D341Med (cell line): ENCODE results near the gene UPF1.
"Not testable (repeated sequence)": the region's sequence is repeated elsewhere in the genome, so short reads cannot be mapped to it uniquely, and the experiment has no call there.

Experiments
- DNase-seq: peaks from one replicate; pipeline ENCODE4 v3.0.0; 2012; ENCODE audit warnings: low spot score

The UPF1 gene

DNA sequence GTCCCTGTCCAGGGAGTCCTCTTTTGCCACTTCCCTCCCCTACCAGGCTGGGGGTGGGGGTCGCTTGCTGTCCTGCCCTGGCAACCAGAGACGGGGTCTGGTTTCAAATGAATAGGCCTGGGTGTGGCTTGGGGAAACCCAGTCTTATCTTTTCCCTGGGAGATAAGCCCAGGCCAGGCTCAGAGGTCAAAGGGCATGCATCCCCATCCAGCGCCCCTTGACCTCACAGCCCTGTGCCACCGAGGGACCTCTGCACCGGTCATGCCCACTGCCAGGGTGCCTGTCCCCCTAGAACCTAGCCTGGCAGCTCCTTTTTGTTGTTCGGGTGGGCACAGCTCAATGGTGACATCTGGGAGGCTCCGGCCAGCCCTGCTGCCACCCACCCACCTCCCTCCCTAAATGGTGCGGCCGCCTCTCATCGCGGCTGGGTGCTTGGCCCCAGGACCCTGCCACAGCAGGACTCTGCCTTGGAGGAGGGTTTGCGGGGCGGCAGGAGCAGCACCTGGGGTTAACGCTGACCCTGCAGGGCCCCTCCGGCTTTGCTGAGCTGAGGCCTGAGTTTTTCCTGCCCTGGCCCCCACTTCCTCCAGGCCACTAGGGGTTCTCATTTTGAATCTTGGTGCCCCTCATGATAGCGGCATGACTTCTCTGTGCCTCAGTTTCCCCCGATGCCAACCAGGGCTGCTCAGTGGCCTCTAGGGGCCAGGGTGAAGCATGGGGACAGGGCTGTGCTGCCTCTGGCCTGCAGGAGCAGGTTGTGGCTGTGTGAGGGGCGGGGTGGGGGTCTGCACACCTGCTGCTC, 67.0 kb downstream of the UPF1 start:
- DNase-seq: no peak

- no peak for DNase-seq
Measured at GRCh38 chr19:18899624-18900560, 68.1 kb downstream of the UPF1 start.

DNA sequence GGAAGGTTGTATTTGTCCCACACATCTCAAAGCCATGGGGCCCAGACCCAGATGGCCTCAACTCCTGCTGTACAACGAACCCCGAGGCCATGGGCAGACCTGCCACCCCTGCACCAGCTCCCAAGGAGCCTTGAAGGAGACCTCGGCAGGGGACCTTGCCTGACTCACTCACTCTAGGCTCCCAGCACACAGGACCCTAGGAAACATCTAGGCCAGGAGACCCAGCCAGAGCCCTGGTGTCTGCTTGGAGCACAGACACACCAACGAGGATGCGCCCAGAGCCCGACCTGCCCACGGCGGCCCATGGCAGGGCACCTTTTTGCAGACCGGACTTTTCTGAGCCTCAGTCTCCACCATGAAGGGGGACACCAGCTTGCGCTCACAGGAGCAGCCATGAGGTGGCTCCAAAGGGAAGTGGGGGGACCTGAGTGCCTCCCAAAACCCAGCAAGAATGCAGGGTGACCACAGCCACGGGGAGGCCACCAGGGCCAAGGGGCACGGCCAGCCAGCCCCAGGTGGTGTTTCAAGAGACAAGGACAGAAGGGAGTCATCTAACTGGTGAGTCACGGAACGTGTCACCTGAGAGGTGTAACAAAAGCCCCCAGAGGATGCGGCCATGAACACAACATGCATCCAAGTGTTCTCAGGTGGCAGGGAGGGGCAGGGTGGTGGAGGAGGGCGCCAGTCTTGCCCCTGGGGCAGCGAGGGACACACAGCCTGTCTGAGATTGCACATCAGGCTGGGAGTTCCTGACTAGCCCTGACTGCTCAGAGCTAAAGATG, 69.1 kb downstream of the UPF1 start:
- DNase-seq: no peak

DNA sequence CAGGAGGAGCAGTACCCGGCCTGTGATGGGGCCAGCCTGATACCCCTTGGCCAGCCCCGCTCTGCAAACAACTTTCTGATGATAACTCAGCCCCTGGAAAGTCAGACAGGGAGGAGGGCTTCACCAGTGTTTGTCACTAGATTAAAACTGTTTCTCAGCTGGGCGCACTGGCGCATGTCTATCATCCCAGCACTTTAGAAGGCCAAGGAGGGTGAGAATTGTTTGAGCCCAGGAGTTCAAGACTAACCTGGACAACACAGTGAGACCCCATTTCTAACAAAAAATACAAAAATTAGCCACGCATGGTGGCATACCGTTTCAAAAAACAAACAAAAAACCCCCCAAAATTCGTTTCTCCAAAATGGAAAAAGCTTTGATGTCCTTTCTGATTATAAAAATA, 69.7 kb downstream of the UPF1 start:
- DNase-seq: no peak

DNA sequence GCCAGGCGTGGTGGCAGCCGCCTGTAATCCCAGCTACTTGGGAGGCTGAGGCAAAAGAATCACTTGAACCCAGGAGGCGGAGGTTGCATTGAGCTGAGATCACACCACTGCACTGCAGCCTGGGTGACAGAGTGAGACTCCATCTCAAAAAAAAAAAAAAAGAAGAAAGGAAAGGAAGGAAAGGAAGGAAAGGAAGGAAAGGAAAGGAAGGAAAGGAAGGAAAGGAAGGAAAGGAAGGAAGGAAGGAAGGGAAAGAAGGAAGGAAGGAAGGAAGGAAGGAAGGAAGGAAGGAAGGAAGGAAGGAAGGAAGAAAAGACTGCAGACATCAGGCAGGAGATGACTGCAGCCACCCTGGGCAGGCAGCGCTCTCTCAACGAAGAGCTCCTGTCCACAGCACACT, 70.8 kb downstream of the UPF1 start:
- DNase-seq: not testable (repeated sequence)

DNA sequence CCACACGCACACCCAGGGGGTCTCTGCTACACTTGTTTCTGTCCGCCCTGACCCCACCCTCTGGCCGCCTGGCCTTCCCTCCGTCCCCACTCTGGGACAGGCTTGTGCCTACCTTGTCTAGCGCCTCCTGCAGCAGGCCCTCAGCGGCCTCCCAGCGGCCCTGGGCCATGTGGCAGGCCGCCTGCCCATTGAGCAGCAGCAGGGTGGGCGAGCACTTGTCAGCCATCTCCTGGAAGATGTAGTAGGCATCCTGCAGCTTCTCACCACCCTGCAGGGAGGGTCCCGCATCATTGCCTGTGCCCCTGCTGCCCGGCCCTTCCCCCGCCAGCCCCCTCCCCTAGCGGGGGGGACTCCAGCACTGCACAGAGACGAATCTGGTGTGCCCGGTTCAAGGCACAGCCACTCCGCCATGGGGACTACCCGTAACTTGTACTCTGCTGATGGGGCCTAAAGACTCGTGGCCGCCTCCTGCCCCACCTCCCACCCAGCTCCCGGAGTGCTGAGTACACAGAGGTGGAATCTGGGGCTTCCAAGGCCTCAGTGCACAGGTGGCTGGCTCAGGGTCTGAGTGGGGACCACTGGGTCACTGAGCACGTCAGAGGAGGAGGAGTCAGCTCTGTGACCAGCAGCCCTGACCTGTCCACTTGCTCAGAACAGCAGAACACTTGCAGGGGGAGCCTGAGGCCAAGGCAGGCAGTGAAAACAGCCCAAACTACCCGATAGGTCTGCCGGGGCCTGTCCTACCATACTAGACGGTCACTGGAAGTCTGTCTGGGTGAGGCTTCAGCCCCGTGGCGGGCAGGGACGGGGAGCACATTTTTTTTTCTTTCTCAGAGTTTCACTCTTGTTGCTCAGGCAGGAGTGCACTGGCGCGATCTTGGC, 71.6 kb downstream of the UPF1 start:
- DNase-seq: no peak

DNA sequence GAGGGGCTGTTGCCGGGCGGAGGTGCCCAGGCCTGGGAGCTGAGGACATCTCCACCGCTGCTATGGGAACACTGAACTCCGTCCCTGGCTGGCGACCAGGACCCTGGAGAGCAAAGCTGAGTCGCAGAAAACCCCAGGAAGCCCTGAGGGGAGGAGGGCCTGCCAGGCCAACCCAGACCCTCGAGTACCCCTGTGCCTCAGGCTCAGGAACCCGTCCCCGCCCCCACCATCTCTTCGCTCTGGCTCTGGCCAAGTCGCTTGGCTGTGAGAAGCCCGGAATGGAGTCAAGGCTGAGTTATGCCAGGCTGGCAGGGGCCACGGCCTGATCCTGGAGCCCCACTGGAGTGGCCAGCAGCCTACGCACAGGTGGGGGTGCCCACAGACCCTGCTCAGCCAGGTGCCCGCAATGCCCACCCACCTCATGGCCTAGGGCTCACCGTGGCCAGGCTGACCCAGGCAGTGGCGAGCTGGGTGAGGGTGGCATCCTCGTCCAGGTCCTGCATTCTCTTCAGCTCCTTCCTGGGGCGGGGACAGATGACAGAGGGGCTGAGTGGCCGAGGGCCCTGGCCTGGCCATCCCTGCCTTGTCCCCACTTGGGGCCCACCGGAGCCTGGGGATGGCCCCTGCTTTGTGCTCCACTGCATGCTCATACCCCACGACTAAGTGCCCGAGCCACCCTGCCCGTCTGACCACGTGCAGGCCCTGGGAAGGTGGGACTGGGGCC, 72.7 kb downstream of the UPF1 start:
- DNase-seq: no peak

GRCh38 chr19:18905058-18905456, 73.3 kb downstream of the UPF1 start:
- no peak for DNase-seq

- no peak for DNase-seq
Measured at GRCh38 chr19:18905513-18906236, 73.9 kb downstream of the UPF1 start.

DNA sequence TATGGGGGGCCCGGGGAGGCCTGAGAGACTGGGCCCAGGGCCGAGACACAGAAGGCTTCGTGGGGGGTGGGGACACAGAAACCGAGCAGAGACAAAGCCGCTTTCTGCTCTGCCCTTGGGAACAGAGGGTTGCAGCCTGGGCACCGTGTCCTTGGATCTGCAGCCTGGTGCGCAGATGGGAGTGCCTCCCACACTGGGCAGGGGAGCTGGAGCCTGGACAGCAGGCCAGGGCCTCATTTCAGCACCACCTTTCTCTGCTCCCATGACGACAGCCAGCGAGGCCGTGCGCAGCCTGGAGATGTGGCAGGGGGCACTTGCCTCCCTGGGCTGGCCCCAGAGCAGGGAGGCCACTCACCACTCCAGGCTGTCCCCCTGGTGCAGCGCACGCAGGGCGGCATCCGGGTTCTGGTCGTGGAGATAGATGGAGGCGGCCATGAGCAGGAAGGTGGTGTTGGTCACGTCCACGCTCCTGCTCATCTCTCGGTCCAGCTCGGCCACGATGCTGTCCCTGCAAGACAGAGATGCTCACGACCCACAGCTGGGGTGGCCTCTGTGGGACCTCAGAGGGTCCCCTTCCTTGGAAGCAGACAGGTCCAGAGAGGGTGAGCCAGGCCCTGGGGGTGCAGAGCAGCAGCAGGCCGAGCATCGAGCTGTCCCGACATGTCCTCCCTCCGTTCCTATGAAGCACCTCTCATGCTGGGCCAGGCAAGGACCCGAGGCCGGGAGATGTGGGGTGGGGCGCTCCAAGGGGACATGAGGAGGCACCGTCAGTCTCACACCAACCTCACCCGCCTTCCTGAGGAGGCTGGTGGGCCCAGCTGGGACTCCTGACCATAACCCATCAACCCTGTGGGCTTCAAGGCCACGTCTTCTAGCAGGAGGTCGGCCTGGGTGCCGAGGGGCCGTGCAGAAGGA, 75.1 kb downstream of the UPF1 start:
- no peak for DNase-seq

DNA sequence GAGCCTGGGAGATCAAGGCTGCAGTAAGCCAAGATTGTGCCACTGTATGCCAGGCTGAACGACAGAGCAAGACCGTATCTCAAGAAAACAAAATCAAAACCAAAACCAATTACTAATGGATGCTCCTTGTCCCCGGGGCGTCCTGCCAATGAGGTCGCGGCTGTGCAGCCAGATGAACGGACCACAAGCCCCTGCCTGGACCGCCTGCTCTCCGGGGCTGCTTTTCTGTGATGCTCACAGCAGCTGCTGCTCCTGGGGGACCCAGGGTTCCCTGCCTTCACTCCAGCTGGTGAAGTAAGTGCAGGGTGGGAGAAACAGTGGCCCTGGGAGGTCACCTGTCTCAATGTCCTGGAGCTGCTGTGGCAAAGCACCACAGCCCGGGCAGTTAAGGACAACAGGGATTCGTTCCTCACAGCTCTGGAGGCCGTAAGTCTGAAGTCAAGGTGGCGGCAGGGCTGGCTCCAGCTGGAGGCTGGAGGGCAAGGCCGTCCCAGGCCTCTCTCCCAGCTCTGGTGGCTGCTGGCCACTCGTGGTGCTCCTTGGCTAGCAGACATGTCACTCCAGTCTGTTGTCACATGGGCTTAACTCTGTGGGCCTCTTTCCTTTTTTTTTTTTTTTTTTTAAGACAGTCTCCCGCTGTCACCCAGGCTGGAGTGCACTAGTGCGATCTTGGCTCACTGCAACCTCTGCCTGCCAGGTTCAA, 77.3 kb downstream of the UPF1 start:
- DNase-seq: no peak

- no peak for DNase-seq
Measured at GRCh38 chr19:18910010-18910409, 78.3 kb downstream of the UPF1 start.

- DNase-seq: no peak
Measured at GRCh38 chr19:18910801-18911436, 79.2 kb downstream of the UPF1 start.

GRCh38 chr19:18912933-18913332, 81.2 kb downstream of the UPF1 start:
- no peak for DNase-seq

GRCh38 chr19:18913466-18913865, 81.7 kb downstream of the UPF1 start:
- DNase-seq: no peak

DNA sequence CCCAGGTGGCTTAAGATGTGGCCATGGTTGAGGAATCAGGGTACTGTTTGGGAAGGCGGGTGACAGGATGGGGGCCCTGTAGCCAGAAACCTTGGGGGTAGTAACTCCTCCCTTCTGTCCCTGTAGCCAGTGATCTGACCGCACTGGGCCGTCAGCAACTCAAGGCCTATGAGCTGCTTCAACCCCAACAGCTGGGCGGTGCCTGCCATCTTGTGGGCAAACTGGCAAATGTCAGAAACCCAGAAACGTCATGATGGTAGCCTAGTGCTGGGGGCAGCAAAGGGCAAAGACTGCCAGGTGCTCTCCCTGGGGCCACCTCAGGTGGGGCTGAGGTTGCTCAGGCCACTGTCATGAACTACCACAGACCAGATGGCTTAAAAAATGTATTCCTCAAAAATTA, 83.9 kb downstream of the UPF1 start:
- peak; percentile 83 for DNase-seq

- DNase-seq: not testable (repeated sequence)
Measured at GRCh38 chr19:18917593-18917992, 85.8 kb downstream of the UPF1 start.
